ENCODE data around the gene PSMD13.

DNA sequence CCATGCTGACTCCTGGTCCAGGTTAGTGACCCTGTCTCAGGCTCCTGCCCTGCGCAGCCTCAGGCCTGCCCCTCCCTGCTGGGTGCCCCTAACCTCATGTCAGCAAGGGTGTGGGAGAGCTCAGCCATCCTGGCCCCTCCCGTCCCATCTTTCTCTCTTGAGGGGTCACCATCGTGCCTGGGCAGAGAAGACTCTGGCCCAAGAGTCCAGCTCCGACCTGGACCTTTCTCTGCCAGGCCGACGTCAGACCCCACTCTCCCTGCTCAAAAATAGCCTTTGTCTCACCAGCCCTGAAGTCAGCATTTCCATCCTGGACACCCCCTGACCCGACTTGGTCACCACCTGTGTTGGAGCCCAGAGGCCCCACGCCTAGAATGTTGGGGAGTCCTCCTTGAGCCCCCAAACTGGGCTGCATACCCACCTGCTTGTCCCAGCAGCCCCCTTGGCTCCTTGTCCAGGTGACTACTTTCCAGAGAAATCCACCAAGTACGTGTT is 39.0 kb upstream of the PSMD13 start:
- TF ChIP-seq, protein P1, sequence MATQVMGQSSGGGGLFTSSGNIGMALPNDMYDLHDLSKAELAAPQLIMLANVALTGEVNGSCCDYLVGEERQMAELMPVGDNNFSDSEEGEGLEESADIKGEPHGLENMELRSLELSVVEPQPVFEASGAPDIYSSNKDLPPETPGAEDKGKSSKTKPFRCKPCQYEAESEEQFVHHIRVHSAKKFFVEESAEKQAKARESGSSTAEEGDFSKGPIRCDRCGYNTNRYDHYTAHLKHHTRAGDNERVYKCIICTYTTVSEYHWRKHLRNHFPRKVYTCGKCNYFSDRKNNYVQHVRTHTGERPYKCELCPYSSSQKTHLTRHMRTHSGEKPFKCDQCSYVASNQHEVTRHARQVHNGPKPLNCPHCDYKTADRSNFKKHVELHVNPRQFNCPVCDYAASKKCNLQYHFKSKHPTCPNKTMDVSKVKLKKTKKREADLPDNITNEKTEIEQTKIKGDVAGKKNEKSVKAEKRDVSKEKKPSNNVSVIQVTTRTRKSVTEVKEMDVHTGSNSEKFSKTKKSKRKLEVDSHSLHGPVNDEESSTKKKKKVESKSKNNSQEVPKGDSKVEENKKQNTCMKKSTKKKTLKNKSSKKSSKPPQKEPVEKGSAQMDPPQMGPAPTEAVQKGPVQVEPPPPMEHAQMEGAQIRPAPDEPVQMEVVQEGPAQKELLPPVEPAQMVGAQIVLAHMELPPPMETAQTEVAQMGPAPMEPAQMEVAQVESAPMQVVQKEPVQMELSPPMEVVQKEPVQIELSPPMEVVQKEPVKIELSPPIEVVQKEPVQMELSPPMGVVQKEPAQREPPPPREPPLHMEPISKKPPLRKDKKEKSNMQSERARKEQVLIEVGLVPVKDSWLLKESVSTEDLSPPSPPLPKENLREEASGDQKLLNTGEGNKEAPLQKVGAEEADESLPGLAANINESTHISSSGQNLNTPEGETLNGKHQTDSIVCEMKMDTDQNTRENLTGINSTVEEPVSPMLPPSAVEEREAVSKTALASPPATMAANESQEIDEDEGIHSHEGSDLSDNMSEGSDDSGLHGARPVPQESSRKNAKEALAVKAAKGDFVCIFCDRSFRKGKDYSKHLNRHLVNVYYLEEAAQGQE (IDR thresholded peaks at IDR 0.05; ENCODE audit: insufficient read depth in 1 of 2, low read depth in 2 of 2, low read length in 2 of 2) = no peak
- no peak for TF ChIP-seq POLR2AphosphoS5 (IDR thresholded peaks at IDR 0.05; ENCODE audit: low read depth, low read length)
